ENCODE results near the gene RITA1. TPM values are rescaled to one million over a fixed set of nuclear protein-coding genes. Genes with fewer than 3 reads are reported as not detected.

Gene RITA1
- total RNA-seq, 2 experiments from 2014 or later = 18.5 to 19.1 TPM

DNA sequence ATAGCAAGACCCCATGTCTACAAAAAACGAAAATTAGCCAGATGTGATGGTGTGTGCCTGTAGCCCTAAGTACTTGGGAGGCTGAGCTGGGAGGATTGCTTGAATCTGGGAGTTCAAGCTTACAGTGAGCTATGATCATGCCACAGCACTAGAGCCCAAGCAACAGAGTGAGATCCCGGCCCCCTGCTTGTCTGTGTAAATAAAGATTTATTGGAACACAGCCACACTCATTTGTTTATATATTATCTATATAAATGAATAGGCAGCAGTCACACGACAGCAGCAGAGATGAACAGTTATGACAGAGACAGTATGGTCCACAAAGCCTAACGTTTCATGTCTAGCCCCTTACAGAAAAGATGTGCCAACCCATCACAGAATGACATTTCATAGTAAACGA lies 15.1 kb upstream of the RITA1 start:
- Mint-ChIP-seq H3K27me3 (no peaks in the 10 kb centered on the region), H3K4me1 (ENCODE audit: low read depth) (peaks cover 2% of the 10 kb centered on the region), H3K9me3 (no peaks in the 10 kb centered on the region), H3K27ac (no peak overlapping the region), H3K4me3 (no peak overlapping the region), H3K36me3 (ENCODE audit: low read depth) (peaks cover 63% of the 10 kb centered on the region)
- TF ChIP-seq, protein P1, sequence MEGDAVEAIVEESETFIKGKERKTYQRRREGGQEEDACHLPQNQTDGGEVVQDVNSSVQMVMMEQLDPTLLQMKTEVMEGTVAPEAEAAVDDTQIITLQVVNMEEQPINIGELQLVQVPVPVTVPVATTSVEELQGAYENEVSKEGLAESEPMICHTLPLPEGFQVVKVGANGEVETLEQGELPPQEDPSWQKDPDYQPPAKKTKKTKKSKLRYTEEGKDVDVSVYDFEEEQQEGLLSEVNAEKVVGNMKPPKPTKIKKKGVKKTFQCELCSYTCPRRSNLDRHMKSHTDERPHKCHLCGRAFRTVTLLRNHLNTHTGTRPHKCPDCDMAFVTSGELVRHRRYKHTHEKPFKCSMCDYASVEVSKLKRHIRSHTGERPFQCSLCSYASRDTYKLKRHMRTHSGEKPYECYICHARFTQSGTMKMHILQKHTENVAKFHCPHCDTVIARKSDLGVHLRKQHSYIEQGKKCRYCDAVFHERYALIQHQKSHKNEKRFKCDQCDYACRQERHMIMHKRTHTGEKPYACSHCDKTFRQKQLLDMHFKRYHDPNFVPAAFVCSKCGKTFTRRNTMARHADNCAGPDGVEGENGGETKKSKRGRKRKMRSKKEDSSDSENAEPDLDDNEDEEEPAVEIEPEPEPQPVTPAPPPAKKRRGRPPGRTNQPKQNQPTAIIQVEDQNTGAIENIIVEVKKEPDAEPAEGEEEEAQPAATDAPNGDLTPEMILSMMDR (IDR thresholded peaks at IDR 0.05) = no peak
- no peak for ATAC-seq
- ChIA-PET CTCF (interaction anchor here (1.8 to 10.2 kb wide), 2 partner anchors 35 to 120 kb away, joined by 4 to 77 read pairs; partner anchors contain the start of gene RASAL1), POLR2A (interaction anchor here (0.8 to 3.6 kb wide), 5 partner anchors 9 to 64 kb away, joined by 3 to 18 read pairs (median 3); no protein-coding TSS in a partner anchor)
- DNase-seq = no peak
- intact Hi-C loops (cut with micrococcal nuclease) = no loop called here

DNA sequence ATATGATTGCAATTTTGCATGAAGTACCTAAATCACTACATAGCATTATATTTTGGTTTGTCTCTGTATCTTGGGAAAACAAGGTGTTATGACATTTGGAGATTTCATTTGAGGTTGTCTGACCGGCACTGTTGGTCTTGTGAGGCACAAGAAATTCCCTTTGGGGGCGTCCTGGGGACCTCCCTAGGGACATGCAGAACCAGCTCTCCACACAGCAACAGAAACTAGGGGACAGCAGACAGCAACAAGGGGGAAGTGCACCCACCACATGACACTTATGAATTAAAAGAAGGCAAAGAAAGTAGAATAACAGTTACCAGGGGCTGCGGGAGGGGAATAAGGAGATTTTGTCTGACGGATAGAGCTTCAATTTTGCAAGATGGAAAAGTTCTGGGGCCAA lies 14.6 kb upstream of the RITA1 start:
- Mint-ChIP-seq H3K36me3 (ENCODE audit: low read depth) (peaks cover 60% of the 10 kb centered on the region), H3K4me1 (ENCODE audit: low read depth) (peaks cover 2% of the 10 kb centered on the region), H3K27me3 (no peaks in the 10 kb centered on the region), H3K9me3 (no peaks in the 10 kb centered on the region), H3K27ac (no peak overlapping the region), H3K4me3 (no peak overlapping the region)
- ATAC-seq = no peak
- ChIA-PET POLR2A (interaction anchor here (0.8 to 3.6 kb wide), 6 partner anchors 9 to 65 kb away, joined by 3 to 18 read pairs (median 4); no protein-coding TSS in a partner anchor), CTCF (interaction anchor here (1.8 to 10.2 kb wide), 4 partner anchors 15 to 120 kb away, joined by 4 to 77 read pairs (median 50); partner anchors contain the start of genes DDX54, RASAL1 and RITA1)
- TF ChIP-seq, protein P1 (IDR thresholded peaks at IDR 0.05) = no peak
- no peak for DNase-seq
- intact Hi-C loops (cut with micrococcal nuclease) = no loop called here

DNA sequence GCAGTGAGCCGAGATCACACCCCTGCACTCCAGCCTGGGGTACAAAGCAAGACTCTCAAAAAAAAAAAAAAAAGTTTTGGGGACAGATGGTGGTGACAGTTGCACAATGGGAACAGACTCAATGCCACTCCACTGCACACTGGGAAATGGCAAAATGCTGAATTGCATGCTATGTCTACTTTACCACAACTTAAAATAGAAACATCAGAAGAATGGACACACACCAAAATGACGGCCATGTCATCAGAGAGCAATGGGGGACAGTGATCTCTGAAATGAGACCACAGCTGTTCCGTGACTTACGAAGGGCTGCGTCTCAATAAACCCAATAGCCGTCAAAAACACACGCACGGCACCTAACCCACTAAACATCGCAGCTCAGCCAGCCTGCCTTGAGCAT lies 14.0 kb upstream of the RITA1 start:
- no peaks in the 10 kb centered on the region for H3K9me3 Mint-ChIP-seq
- no peak for DNase-seq
- H3K27me3 Mint-ChIP-seq = no peaks in the 10 kb centered on the region
- CTCF ChIA-PET = interaction anchor here (4.2 to 10.2 kb wide), 3 partner anchors 14 to 121 kb away, joined by 36 to 77 read pairs (median 65); partner anchors contain the start of genes DDX54 and RITA1
- H3K4me1 Mint-ChIP-seq (ENCODE audit: low read depth) = peaks cover 2% of the 10 kb centered on the region
- no peak overlapping the region for H3K27ac Mint-ChIP-seq
- H3K4me3 Mint-ChIP-seq = no peak overlapping the region
- intact Hi-C loops (cut with micrococcal nuclease) = no loop called here
- peaks cover 57% of the 10 kb centered on the region for H3K36me3 Mint-ChIP-seq (ENCODE audit: low read depth)
- POLR2A ChIA-PET = interaction anchor here (0.6 to 3.6 kb wide), 8 partner anchors 9 to 1205 kb away, joined by 3 to 18 read pairs (median 4); no protein-coding TSS in a partner anchor
- TF ChIP-seq, protein P1 (IDR thresholded peaks at IDR 0.05) = no peak
- ATAC-seq = no peak

DNA sequence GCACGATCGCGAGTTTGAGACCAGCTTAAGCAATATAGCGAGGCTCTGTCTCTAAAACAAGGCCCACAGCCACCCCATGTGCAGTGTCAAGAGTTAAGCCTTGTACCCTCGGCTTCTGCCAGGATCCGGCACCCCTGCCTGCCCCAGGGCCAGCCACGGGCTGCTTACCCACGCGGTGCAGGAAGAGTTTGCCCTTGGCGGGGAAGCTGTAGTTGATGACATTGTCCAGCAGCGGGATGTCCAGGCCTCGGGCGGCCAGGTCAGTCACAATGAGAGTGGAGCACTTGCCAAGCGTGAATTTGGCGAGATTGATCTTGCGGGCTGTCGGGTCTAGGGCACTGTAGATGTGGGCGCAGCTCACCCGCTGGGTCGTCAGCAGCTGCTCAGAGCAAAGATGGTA lies 13.3 kb upstream of the RITA1 start:
- intact Hi-C loops (cut with micrococcal nuclease) = no loop called here
- peaks cover 2% of the 10 kb centered on the region for H3K4me1 Mint-ChIP-seq (ENCODE audit: low read depth)
- DNase-seq (no peak), ATAC-seq (no peak)
- H3K27ac Mint-ChIP-seq = no peak overlapping the region
- TF ChIP-seq, protein P1 (IDR thresholded peaks at IDR 0.05) = no peak
- ChIA-PET POLR2A (interaction anchor here (0.6 to 3.6 kb wide), 7 partner anchors 10 to 1206 kb away, joined by 3 to 18 read pairs (median 4); no protein-coding TSS in a partner anchor), CTCF (interaction anchor here (0.8 to 10.2 kb wide), 6 partner anchors 14 to 180 kb away, joined by 3 to 77 read pairs (median 24); partner anchors contain the start of genes DDX54 and RITA1)
- no peaks in the 10 kb centered on the region for H3K27me3 Mint-ChIP-seq
- H3K36me3 Mint-ChIP-seq (ENCODE audit: low read depth) = peaks cover 60% of the 10 kb centered on the region
- no peaks in the 10 kb centered on the region for H3K9me3 Mint-ChIP-seq
- H3K4me3 Mint-ChIP-seq = no peak overlapping the region

DNA sequence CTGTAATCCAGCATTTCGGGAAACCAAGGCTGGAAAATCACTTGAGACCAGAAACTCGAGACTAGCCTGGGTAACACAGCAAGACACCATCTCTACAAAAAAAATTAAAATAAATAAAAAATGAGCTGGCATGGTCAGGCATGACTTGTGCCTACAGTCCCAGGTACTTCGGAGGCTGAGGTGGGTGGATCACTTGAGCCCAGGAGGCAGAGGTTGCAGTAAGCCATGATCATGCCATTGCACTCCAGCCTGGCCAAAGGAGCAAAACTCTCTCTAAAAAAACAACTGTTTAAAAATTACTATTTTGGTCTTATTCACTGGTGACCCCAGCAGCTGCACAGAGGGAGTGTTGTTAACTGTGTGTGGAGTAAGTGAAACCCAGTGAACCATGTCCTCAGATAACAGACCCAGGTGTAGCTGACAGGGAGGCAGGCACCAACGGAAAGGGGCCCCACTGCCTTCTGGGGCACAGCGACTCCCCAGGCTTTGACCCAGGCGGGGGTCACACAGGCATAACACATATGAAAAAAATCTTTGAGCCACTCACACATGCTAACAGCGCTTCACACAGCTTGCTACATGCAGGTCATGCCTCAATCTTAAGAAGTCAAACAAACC lies 12.3 kb upstream of the RITA1 start:
- ChIA-PET CTCF (interaction anchor here (0.8 to 10.2 kb wide), 15 partner anchors 10 to 184 kb away, joined by 3 to 77 read pairs (median 5); partner anchors contain the start of genes CFAP73, DDX54, RASAL1 and RITA1), POLR2A (interaction anchor here (1.0 to 3.6 kb wide), 6 partner anchors 8 to 84 kb away, joined by 3 to 18 read pairs (median 6); partner anchors contain the start of genes DDX54 and RITA1)
- Mint-ChIP-seq H3K27me3 (no peaks in the 10 kb centered on the region), H3K4me1 (ENCODE audit: low read depth) (peaks cover 2% of the 10 kb centered on the region), H3K36me3 (ENCODE audit: low read depth) (peaks cover 70% of the 10 kb centered on the region), H3K4me3 (no peak overlapping the region), H3K9me3 (no peaks in the 10 kb centered on the region), H3K27ac (no peak overlapping the region)
- TF ChIP-seq, protein P1 (IDR thresholded peaks at IDR 0.05) = no peak
- DNase-seq (no peak), ATAC-seq (no peak)
- intact Hi-C loops (cut with micrococcal nuclease) = no loop called here
